Left renal cortex interstitium (tissue), 4 donors: ENCODE measurements around the gene CFAP69. TPM values are rescaled to one million over a fixed set of nuclear protein-coding genes. Genes with fewer than 3 reads are reported as not detected.

ENCODE experiments used
- DNase-seq, 4 donors: peaks; one replicate each; pipeline ENCODE4 v3.0.0-alpha.2; 2013; ENCODE audit warnings: low read depth in 4 of 4, low spot score in 2 of 4, missing footprints in 1 of 4
- polyA plus RNA-seq, 4 donors: library from polyadenylated mRNA; unstranded; fragments of 120-200 nt; gene quantifications; one replicate each; pipeline ENCODE4 v1.2.1, GENCODE V29; 2013; ENCODE audit not compliant: insufficient read length in 4 of 4

Gene CFAP69
- polyA plus RNA-seq, 4 donors = 12.3 to 21.2 (median 15.3) TPM

- no peak for DNase-seq
These were observed 24.2 kb downstream of the CFAP69 start for GRCh38 chr7:90269163-90269562.

- DNase-seq = no peak
These were observed 25.6 kb downstream of the CFAP69 start for GRCh38 chr7:90270431-90271178.

- no peak for DNase-seq
These were observed 26.8 kb downstream of the CFAP69 start for GRCh38 chr7:90271753-90272152.

- no peak for DNase-seq
These were observed 27.3 kb downstream of the CFAP69 start for GRCh38 chr7:90272242-90272641.

- no peak for DNase-seq
These were observed 29.2 kb downstream of the CFAP69 start for GRCh38 chr7:90274161-90274560.

- DNase-seq = no peak
These were observed 31.2 kb downstream of the CFAP69 start for GRCh38 chr7:90276033-90276728.

- DNase-seq = no peak
These were observed 43.2 kb downstream of the CFAP69 start for GRCh38 chr7:90288154-90288553.

GRCh38 chr7:90290244-90291113, 45.5 kb downstream of the CFAP69 start:
- no peak for DNase-seq

- DNase-seq = no peak
These were observed 53.4 kb downstream of the CFAP69 start for GRCh38 chr7:90298145-90299038.

- DNase-seq = no peak
These were observed 58.3 kb downstream of the CFAP69 start for GRCh38 chr7:90303241-90303640.

- DNase-seq = no peak
These were observed 64.9 kb downstream of the CFAP69 start for GRCh38 chr7:90309872-90310271.

GRCh38 chr7:90311175-90311574, 66.2 kb downstream of the CFAP69 start:
- no peak for DNase-seq

- DNase-seq = no peak
These were observed 67.8 kb downstream of the CFAP69 start for GRCh38 chr7:90312745-90313144.

- no peak for DNase-seq
These were observed 68.9 kb downstream of the CFAP69 start for GRCh38 chr7:90313907-90314306.

- DNase-seq = no peak
These were observed 75.0 kb downstream of the CFAP69 start for GRCh38 chr7:90320014-90320413.

- no peak for DNase-seq
These were observed 75.4 kb downstream of the CFAP69 start for GRCh38 chr7:90320418-90320800.

- DNase-seq = no peak
These were observed 76.0 kb downstream of the CFAP69 start, which contains the start of gene FAM237B for GRCh38 chr7:90320801-90321494. Gene FAM237B, minus strand, starts transcription at chr7:90321304. Its CDS starts 1,556 bp downstream, at chr7:90319748.

- DNase-seq = no peak
These were observed 77.9 kb downstream of the CFAP69 start for GRCh38 chr7:90322837-90323236.

- DNase-seq = no peak
These were observed 81.5 kb downstream of the CFAP69 start for GRCh38 chr7:90326500-90326899.
